ENCODE data around the gene SPTBN4. TPM values are rescaled to one million over a fixed set of nuclear protein-coding genes. Genes with fewer than 3 reads are reported as not detected.
"Not testable (repeated sequence)": the region's sequence is repeated elsewhere in the genome, so short reads cannot be mapped to it uniquely, and the experiment has no call there.

SPTBN4 gene
- total RNA-seq, 2 donors from 2014 or later: not detected

DNA sequence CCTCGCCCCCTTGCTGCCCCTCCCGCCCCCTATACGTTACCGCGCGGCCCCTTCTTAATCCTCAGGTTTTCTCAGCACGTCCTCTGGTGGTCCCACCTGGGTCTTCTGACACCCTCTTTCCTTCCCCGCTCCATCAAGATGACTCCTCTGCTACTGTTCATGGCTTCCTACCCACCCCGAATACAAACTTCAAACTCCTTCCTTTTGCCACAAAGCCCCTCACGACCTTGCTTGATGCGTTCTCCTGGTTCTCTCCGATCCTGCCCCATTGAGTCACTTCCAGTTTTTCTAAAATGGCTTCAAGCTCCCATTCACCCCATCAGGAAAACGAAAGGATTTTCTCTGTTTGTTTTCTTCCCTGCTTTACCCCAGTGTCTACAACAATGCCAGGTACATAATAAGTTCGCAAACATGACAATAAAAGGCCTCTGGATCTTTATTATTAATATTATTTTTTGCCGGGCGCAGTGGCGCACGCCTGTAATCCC lies 21.9 kb upstream of the SPTBN4 start:
- Mint-ChIP-seq H3K27ac (peak overlapping the region; percentile 85 to 90), H3K9me3 (no peaks in the 10 kb centered on the region), H3K4me1 (ENCODE audit: low read depth in 2 of 2) (peaks cover 12 to 22% of the 10 kb centered on the region in 2 donors), H3K4me3 (peak overlapping the region; percentile 99), H3K27me3 (no peaks in the 10 kb centered on the region), H3K36me3 (peaks cover 5% of the 10 kb centered on the region)
- ATAC-seq (no peak), DNase-seq (ENCODE audit: low spot score) (no peak)

GRCh38 chr19:40445780-40446262 lies 21.0 kb upstream of the SPTBN4 start:
- DNase-seq (ENCODE audit: low spot score) (no peak), ATAC-seq (no peak)
- Mint-ChIP-seq H3K27me3 (no peaks in the 10 kb centered on the region), H3K4me3 (peak overlapping the region; percentile 99), H3K27ac (no peak overlapping the region), H3K36me3 (peaks cover 5% of the 10 kb centered on the region), H3K9me3 (no peaks in the 10 kb centered on the region), H3K4me1 (ENCODE audit: low read depth in 2 of 2) (peaks cover 12 to 22% of the 10 kb centered on the region in 2 donors)

GRCh38 chr19:40446263-40446784 lies 20.5 kb upstream of the SPTBN4 start:
- ATAC-seq (no peak), DNase-seq (ENCODE audit: low spot score) (no peak)
- Mint-ChIP-seq H3K4me1 (ENCODE audit: low read depth in 2 of 2) (peaks cover 12 to 22% of the 10 kb centered on the region in 2 donors), H3K36me3 (peaks cover 5% of the 10 kb centered on the region), H3K9me3 (no peaks in the 10 kb centered on the region), H3K27ac (peak overlapping the region in 1 of 2 donors; percentile 37), H3K27me3 (no peaks in the 10 kb centered on the region), H3K4me3 (peak overlapping the region; percentile 5)

- no peaks in the 10 kb centered on the region for H3K36me3 Mint-ChIP-seq
- H3K9me3 Mint-ChIP-seq: no peaks in the 10 kb centered on the region
- H3K27me3 Mint-ChIP-seq: no peaks in the 10 kb centered on the region
- peaks cover 4 to 6% of the 10 kb centered on the region in 2 donors for H3K4me1 Mint-ChIP-seq (ENCODE audit: low read depth in 2 of 2)
- H3K27ac Mint-ChIP-seq: no peak overlapping the region
- H3K4me3 Mint-ChIP-seq: no peak overlapping the region
- ATAC-seq: no peak
- DNase-seq (ENCODE audit: low spot score): no peak
Measured at GRCh38 chr19:40449506-40449905, 17.3 kb upstream of the SPTBN4 start.

- Mint-ChIP-seq H3K27me3 (no peaks in the 10 kb centered on the region), H3K36me3 (no peaks in the 10 kb centered on the region), H3K4me3 (no peak overlapping the region), H3K27ac (no peak overlapping the region), H3K4me1 (ENCODE audit: low read depth in 2 of 2) (no peaks in the 10 kb centered on the region), H3K9me3 (no peaks in the 10 kb centered on the region)
- DNase-seq (ENCODE audit: low spot score): no peak
- ATAC-seq: no peak
Measured at GRCh38 chr19:40450664-40451063, 16.1 kb upstream of the SPTBN4 start.

GRCh38 chr19:40452016-40452415 lies 14.8 kb upstream of the SPTBN4 start:
- Mint-ChIP-seq H3K27ac (no peak overlapping the region), H3K4me1 (ENCODE audit: low read depth in 2 of 2) (no peaks in the 10 kb centered on the region), H3K9me3 (no peaks in the 10 kb centered on the region), H3K27me3 (no peaks in the 10 kb centered on the region), H3K36me3 (no peaks in the 10 kb centered on the region), H3K4me3 (no peak overlapping the region)
- DNase-seq (ENCODE audit: low spot score): no peak
- no peak for ATAC-seq

- Mint-ChIP-seq H3K4me3 (no peak overlapping the region), H3K27me3 (no peaks in the 10 kb centered on the region), H3K27ac (no peak overlapping the region), H3K36me3 (no peaks in the 10 kb centered on the region), H3K9me3 (no peaks in the 10 kb centered on the region), H3K4me1 (ENCODE audit: low read depth in 2 of 2) (no peaks in the 10 kb centered on the region)
- DNase-seq (ENCODE audit: low spot score) (no peak), ATAC-seq (no peak)
Measured at GRCh38 chr19:40453151-40453735, 13.6 kb upstream of the SPTBN4 start.

DNA sequence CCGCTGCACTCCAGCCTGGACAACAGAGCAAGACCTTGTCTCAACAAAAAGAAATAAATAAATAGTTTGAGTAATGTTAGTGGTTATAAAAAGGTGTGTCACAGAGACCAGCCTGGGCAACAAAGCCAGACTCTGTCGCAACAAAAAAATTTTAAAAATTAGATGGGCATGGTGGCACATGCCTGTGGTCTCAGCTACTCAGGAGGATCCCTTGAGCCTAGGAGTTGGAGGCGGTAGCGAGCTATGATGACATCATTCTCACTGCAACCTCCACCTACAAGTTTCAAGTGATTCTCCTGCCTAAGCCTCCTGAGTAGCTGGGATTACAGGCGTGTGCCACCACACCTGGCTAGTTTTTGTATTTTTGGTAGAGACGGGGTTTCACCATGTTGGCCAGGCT lies 12.9 kb upstream of the SPTBN4 start:
- not testable (repeated sequence) for H3K4me3 Mint-ChIP-seq; H3K4me1 Mint-ChIP-seq (ENCODE audit: low read depth in 2 of 2); ATAC-seq; H3K36me3 Mint-ChIP-seq; H3K9me3 Mint-ChIP-seq; H3K27ac Mint-ChIP-seq; H3K27me3 Mint-ChIP-seq; DNase-seq (ENCODE audit: low spot score)

GRCh38 chr19:40457048-40457447 lies 9.8 kb upstream of the SPTBN4 start:
- H3K27me3 Mint-ChIP-seq: no peaks in the 10 kb centered on the region
- no peaks in the 10 kb centered on the region for H3K36me3 Mint-ChIP-seq
- DNase-seq (ENCODE audit: low spot score) (no peak), ATAC-seq (no peak)
- peaks cover 0 to 3% of the 10 kb centered on the region in 2 donors for H3K4me1 Mint-ChIP-seq (ENCODE audit: low read depth in 2 of 2)
- no peak overlapping the region for H3K27ac Mint-ChIP-seq
- no peaks in the 10 kb centered on the region for H3K9me3 Mint-ChIP-seq
- no peak overlapping the region for H3K4me3 Mint-ChIP-seq

- H3K4me3 Mint-ChIP-seq: no peak overlapping the region
- H3K27ac Mint-ChIP-seq: no peak overlapping the region
- no peaks in the 10 kb centered on the region for H3K36me3 Mint-ChIP-seq
- no peaks in the 10 kb centered on the region for H3K27me3 Mint-ChIP-seq
- no peaks in the 10 kb centered on the region for H3K9me3 Mint-ChIP-seq
- ATAC-seq: no peak
- DNase-seq (ENCODE audit: low spot score): no peak
- peaks cover 0 to 3% of the 10 kb centered on the region in 2 donors for H3K4me1 Mint-ChIP-seq (ENCODE audit: low read depth in 2 of 2)
Measured at GRCh38 chr19:40457953-40458596, 8.7 kb upstream of the SPTBN4 start.

DNA sequence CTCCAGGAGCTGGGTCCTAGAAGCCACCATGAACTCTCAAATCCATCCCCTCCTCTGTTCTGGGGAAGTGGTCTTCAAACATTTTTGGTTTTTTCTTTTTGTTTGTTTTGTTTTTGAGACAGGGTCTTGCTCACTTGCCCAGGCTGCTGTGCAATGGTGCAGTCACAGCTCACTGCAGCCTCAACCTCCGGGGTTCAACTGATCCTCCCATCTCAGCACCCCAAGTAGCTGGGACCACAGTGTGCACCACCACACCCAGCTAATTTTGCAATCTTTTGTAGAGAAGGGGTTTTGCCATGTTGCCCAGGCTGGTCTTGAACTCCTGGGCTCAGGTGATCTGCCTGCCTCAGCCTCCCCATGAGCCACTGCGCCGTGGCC lies 8.2 kb upstream of the SPTBN4 start:
- ATAC-seq (no peak), DNase-seq (ENCODE audit: low spot score) (no peak)
- H3K27me3 Mint-ChIP-seq: no peaks in the 10 kb centered on the region
- H3K36me3 Mint-ChIP-seq: no peaks in the 10 kb centered on the region
- H3K4me3 Mint-ChIP-seq: no peak overlapping the region
- no peak overlapping the region for H3K27ac Mint-ChIP-seq
- H3K4me1 Mint-ChIP-seq (ENCODE audit: low read depth in 2 of 2): peaks cover 0 to 3% of the 10 kb centered on the region in 2 donors
- H3K9me3 Mint-ChIP-seq: no peaks in the 10 kb centered on the region

DNA sequence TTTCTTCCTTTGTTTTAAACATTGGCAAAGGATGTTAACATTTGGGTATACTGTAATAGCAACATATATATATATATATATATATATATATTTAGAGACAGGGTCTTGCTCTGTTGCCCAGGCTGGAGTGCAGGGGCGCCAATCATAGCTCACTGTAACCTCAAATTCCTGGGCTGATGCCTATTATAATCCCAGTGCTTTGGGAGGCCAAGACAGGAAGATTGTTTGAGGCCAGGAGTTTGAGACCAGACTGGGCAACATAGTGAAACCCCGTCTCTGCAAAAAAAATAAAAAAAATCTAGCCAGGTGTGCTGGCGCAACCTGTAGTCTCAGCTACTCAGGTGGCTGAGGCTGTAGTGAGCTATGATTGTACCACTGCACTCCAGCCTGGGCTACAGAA lies 6.6 kb upstream of the SPTBN4 start:
- Mint-ChIP-seq H3K27ac (no peak overlapping the region), H3K27me3 (no peaks in the 10 kb centered on the region), H3K4me3 (no peak overlapping the region), H3K4me1 (ENCODE audit: low read depth in 2 of 2) (peaks cover 8 to 10% of the 10 kb centered on the region in 2 donors), H3K9me3 (no peaks in the 10 kb centered on the region), H3K36me3 (no peaks in the 10 kb centered on the region)
- no peak for ATAC-seq
- no peak for DNase-seq (ENCODE audit: low spot score)

GRCh38 chr19:40461669-40462221 lies 5.1 kb upstream of the SPTBN4 start:
- peaks cover 23 to 26% of the 10 kb centered on the region in 2 donors for H3K4me1 Mint-ChIP-seq (ENCODE audit: low read depth in 2 of 2)
- no peak for ATAC-seq
- H3K4me3 Mint-ChIP-seq: no peak overlapping the region
- DNase-seq (ENCODE audit: low spot score): no peak
- peaks cover 6 to 8% of the 10 kb centered on the region in 2 donors for H3K27me3 Mint-ChIP-seq
- no peaks in the 10 kb centered on the region for H3K9me3 Mint-ChIP-seq
- H3K27ac Mint-ChIP-seq: no peak overlapping the region
- H3K36me3 Mint-ChIP-seq: peaks cover 4% of the 10 kb centered on the region

- peaks cover 23 to 26% of the 10 kb centered on the region in 2 donors for H3K4me1 Mint-ChIP-seq (ENCODE audit: low read depth in 2 of 2)
- H3K4me3 Mint-ChIP-seq; ATAC-seq; H3K27me3 Mint-ChIP-seq; DNase-seq (ENCODE audit: low spot score); H3K9me3 Mint-ChIP-seq; H3K36me3 Mint-ChIP-seq; H3K27ac Mint-ChIP-seq: not testable (repeated sequence)
Measured at GRCh38 chr19:40463587-40464037, 3.2 kb upstream of the SPTBN4 start.
